ENCODE results near the gene LCTL. TPM values are rescaled to one million over a fixed set of nuclear protein-coding genes. Genes with fewer than 3 reads are reported as not detected.

The LCTL gene
- total RNA-seq, 3 donors from 2014 or later (not counting 1 experiment from before 2014, with no cell fraction given) = not detected

GRCh38 chr15:66613743-66614142, 47.9 kb upstream of the LCTL start:
- Histone ChIP-seq H3K36me3 (ENCODE audit: control insufficient read depth, insufficient read depth, low read length) (no peaks in the 10 kb centered on the region), H3K27me3 (ENCODE audit: control insufficient read depth, insufficient read depth, low read length) (no peaks in the 10 kb centered on the region), H3K27ac (ENCODE audit: low read length) (no peak overlapping the region), H3K4me1 (ENCODE audit: control insufficient read depth, insufficient read depth, low read length) (peaks cover 32% of the 10 kb centered on the region), H3K4me3 (ENCODE audit: low read length) (no peak overlapping the region), H3K9me3 (ENCODE audit: control insufficient read depth, insufficient read depth, low read length) (no peaks in the 10 kb centered on the region)
- no peaks in the 10 kb centered on the region for H3K36me3 Mint-ChIP-seq
- H3K27ac Mint-ChIP-seq = peak overlapping the region in 1 of 2 donors; percentile 61
- intact Hi-C loops (cut with micrococcal nuclease) = no loop called here
- peak overlapping the region; percentile 25 for H3K4me3 Mint-ChIP-seq
- ATAC-seq (no peak), DNase-seq (no peak)
- H3K9me3 Mint-ChIP-seq = no peaks in the 10 kb centered on the region
- no peaks in the 10 kb centered on the region for H3K27me3 Mint-ChIP-seq (ENCODE audit: low read depth in 2 of 2)
- peaks cover 23 to 32% of the 10 kb centered on the region in 2 donors for H3K4me1 Mint-ChIP-seq
- TF ChIP-seq CTCF (IDR thresholded peaks at IDR 0.05) = no peak
- 32% methylated on average over 3 of the region's 3 CpGs for WGBS (ENCODE audit: insufficient coverage)

- Mint-ChIP-seq H3K27ac (no peak overlapping the region), H3K4me1 (peaks cover 9 to 15% of the 10 kb centered on the region in 2 donors), H3K36me3 (no peaks in the 10 kb centered on the region), H3K9me3 (no peaks in the 10 kb centered on the region), H3K27me3 (ENCODE audit: low read depth in 2 of 2) (no peaks in the 10 kb centered on the region), H3K4me3 (no peak overlapping the region)
- TF ChIP-seq CTCF (IDR thresholded peaks at IDR 0.05) = no peak
- Histone ChIP-seq H3K27me3 (ENCODE audit: control insufficient read depth, insufficient read depth, low read length) (no peaks in the 10 kb centered on the region), H3K36me3 (ENCODE audit: control insufficient read depth, insufficient read depth, low read length) (no peaks in the 10 kb centered on the region), H3K4me3 (ENCODE audit: low read length) (no peak overlapping the region), H3K4me1 (ENCODE audit: control insufficient read depth, insufficient read depth, low read length) (peaks cover 19% of the 10 kb centered on the region), H3K27ac (ENCODE audit: low read length) (no peak overlapping the region), H3K9me3 (ENCODE audit: control insufficient read depth, insufficient read depth, low read length) (no peaks in the 10 kb centered on the region)
- DNase-seq (no peak), ATAC-seq (no peak)
- WGBS (ENCODE audit: insufficient coverage) = 89% methylated on average over 13 of the region's 13 CpGs
- intact Hi-C loops (cut with micrococcal nuclease) = no loop called here
Observed at GRCh38 chr15:66611257-66612053, 45.7 kb upstream of the LCTL start.

- no peak overlapping the region for H3K27ac Mint-ChIP-seq
- no peaks in the 10 kb centered on the region for H3K36me3 Mint-ChIP-seq
- 85% methylated on average over 5 of the region's 5 CpGs for WGBS (ENCODE audit: insufficient coverage)
- no peak for ATAC-seq
- no peak for DNase-seq
- TF ChIP-seq CTCF (IDR thresholded peaks at IDR 0.05) = no peak
- H3K4me1 Mint-ChIP-seq = peaks cover 9 to 11% of the 10 kb centered on the region in 2 donors
- no peak overlapping the region for H3K27ac ChIP-seq (ENCODE audit: low read length)
- no peak overlapping the region for H3K4me3 ChIP-seq (ENCODE audit: low read length)
- H3K4me1 ChIP-seq (ENCODE audit: control insufficient read depth, insufficient read depth, low read length) = peaks cover 13% of the 10 kb centered on the region
- no peaks in the 10 kb centered on the region for H3K27me3 Mint-ChIP-seq (ENCODE audit: low read depth in 2 of 2)
- H3K9me3 ChIP-seq (ENCODE audit: control insufficient read depth, insufficient read depth, low read length) = no peaks in the 10 kb centered on the region
- no peaks in the 10 kb centered on the region for H3K36me3 ChIP-seq (ENCODE audit: control insufficient read depth, insufficient read depth, low read length)
- intact Hi-C loops (cut with micrococcal nuclease) = no loop called here
- H3K4me3 Mint-ChIP-seq = no peak overlapping the region
- no peaks in the 10 kb centered on the region for H3K9me3 Mint-ChIP-seq
- no peaks in the 10 kb centered on the region for H3K27me3 ChIP-seq (ENCODE audit: control insufficient read depth, insufficient read depth, low read length)
Observed at GRCh38 chr15:66609876-66610275, 44.1 kb upstream of the LCTL start.

GRCh38 chr15:66608881-66609280, 43.1 kb upstream of the LCTL start:
- H3K27ac ChIP-seq (ENCODE audit: low read length) = no peak overlapping the region
- H3K27me3 Mint-ChIP-seq (ENCODE audit: low read depth in 2 of 2) = no peaks in the 10 kb centered on the region
- intact Hi-C loops (cut with micrococcal nuclease) = no loop called here
- no peak for ATAC-seq
- no peaks in the 10 kb centered on the region for H3K36me3 ChIP-seq (ENCODE audit: control insufficient read depth, insufficient read depth, low read length)
- TF ChIP-seq CTCF (IDR thresholded peaks at IDR 0.05) = no peak
- DNase-seq = no peak
- no peak overlapping the region for H3K27ac Mint-ChIP-seq
- H3K4me3 Mint-ChIP-seq = no peak overlapping the region
- H3K4me1 ChIP-seq (ENCODE audit: control insufficient read depth, insufficient read depth, low read length) = peaks cover 8% of the 10 kb centered on the region
- H3K4me3 ChIP-seq (ENCODE audit: low read length) = no peak overlapping the region
- H3K9me3 Mint-ChIP-seq = no peaks in the 10 kb centered on the region
- peaks cover 6 to 7% of the 10 kb centered on the region in 2 donors for H3K4me1 Mint-ChIP-seq
- no peaks in the 10 kb centered on the region for H3K9me3 ChIP-seq (ENCODE audit: control insufficient read depth, insufficient read depth, low read length)
- no peaks in the 10 kb centered on the region for H3K27me3 ChIP-seq (ENCODE audit: control insufficient read depth, insufficient read depth, low read length)
- WGBS (ENCODE audit: insufficient coverage) = no CpG with 5 or more reads among the region's 2 CpGs
- H3K36me3 Mint-ChIP-seq = no peaks in the 10 kb centered on the region

Data from natural killer cell (primary cell).